ENCODE measurements around the gene SLC46A1. TPM values are rescaled to one million over a fixed set of nuclear protein-coding genes. Genes with fewer than 3 reads are reported as not detected.

Gene SLC46A1
- polyA plus RNA-seq, 1 donor (not counting 4 experiments of a cell fraction or from before 2014, with no cell fraction given): 1.9 TPM

DNA sequence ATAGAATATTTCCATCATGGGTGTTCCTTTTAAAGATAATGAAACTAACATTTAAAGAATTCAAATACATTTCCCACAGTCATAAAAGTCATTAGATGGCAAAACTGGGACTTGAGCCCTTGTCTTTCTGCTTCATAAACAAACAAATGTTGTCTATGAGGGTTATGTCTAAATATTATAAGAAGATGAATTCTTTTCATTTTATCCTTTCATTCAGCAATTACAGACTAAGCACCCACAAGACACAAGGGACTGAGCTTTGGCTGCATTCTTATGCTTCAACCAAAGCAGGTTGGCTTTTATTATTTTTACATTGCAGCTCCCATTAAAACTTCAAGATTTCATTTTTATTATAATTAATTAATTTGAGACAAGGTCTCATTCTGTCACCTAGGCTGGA, 19.6 kb downstream of the SLC46A1 start:
- Histone ChIP-seq H3K4me1 (ENCODE audit: control insufficient read depth, extremely low read depth, insufficient read depth, low read length) (peaks cover 11% of the 10 kb centered on the region), H3K36me3 (ENCODE audit: control insufficient read depth in 2 of 2, extremely low read depth in 1 of 2, insufficient read depth in 2 of 2, low read length in 2 of 2) (no peaks in the 10 kb centered on the region), H3K4me2 (ENCODE audit: control insufficient read depth, extremely low read depth, insufficient read depth, low read depth, low read length) (no peak overlapping the region), H3K4me3 (ENCODE audit: control insufficient read depth in 2 of 3, extremely low read depth in 1 of 3, insufficient read depth in 2 of 3, low read depth in 1 of 3, low read length in 3 of 3) (no peak overlapping the region), H3K9me1 (ENCODE audit: control insufficient read depth, extremely low read depth, insufficient read depth, low read length) (no peaks in the 10 kb centered on the region), H3K79me2 (ENCODE audit: control insufficient read depth, insufficient read depth, low read length) (no peaks in the 10 kb centered on the region), H3K27ac (ENCODE audit: control insufficient read depth, insufficient read depth, low read length) (no peak overlapping the region), H3K27me3 (ENCODE audit: control insufficient read depth, extremely low read depth, insufficient read depth, low read length) (peaks cover 32% of the 10 kb centered on the region), H2AFZ (ENCODE audit: control insufficient read depth, low read length) (no peak overlapping the region), H3K9ac (ENCODE audit: control insufficient read depth, extremely low read depth, insufficient read depth, low read length) (no peak overlapping the region), H4K20me1 (ENCODE audit: control insufficient read depth, extremely low read depth, insufficient read depth, low read length) (no peaks in the 10 kb centered on the region), H3K9me3 (ENCODE audit: control insufficient read depth, low read depth, low read length) (no peaks in the 10 kb centered on the region)
- TF ChIP-seq EZH2 (IDR thresholded peaks at IDR 0.05; ENCODE audit: low read length): no peak
- TF ChIP-seq, protein P1, sequence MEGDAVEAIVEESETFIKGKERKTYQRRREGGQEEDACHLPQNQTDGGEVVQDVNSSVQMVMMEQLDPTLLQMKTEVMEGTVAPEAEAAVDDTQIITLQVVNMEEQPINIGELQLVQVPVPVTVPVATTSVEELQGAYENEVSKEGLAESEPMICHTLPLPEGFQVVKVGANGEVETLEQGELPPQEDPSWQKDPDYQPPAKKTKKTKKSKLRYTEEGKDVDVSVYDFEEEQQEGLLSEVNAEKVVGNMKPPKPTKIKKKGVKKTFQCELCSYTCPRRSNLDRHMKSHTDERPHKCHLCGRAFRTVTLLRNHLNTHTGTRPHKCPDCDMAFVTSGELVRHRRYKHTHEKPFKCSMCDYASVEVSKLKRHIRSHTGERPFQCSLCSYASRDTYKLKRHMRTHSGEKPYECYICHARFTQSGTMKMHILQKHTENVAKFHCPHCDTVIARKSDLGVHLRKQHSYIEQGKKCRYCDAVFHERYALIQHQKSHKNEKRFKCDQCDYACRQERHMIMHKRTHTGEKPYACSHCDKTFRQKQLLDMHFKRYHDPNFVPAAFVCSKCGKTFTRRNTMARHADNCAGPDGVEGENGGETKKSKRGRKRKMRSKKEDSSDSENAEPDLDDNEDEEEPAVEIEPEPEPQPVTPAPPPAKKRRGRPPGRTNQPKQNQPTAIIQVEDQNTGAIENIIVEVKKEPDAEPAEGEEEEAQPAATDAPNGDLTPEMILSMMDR (optimal IDR thresholded peaks at IDR 0.05 in 1 of 3, IDR thresholded peaks at IDR 0.05 in 1 of 3, conservative IDR thresholded peaks at IDR 0.05 in 1 of 3; ENCODE audit: extremely low read depth in 1 of 3, insufficient read depth in 2 of 3, low read length in 3 of 3): no peak
- dilution Hi-C loops (cut with MboI; ENCODE audit: extremely low pct_ligation_motif_present, low sequenced_read_pairs): no loop called here
- FAIRE-seq (no peak), DNase-seq (ENCODE audit: low read depth, low spot score) (no peak)

DNA sequence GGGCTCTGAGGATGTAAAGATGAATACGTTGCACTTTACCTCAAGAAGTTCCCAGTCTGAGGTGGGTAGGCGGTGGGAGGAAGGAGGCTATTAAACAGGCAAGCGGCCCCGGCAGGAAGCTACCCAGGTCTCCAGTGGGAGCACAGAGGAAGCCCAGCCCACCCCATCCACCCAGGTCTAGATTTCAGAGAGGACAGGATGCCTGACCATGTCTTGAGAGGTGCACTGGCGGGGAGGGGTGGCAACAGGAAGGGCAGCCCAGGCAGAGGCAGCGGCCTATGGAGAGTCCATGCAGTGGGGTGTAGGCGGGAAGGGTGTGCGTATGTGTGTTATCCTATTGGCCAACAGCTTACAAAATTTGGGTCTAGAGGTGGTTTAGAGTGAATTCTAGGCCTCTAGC, 20.6 kb downstream of the SLC46A1 start:
- DNase-seq (ENCODE audit: low read depth, low spot score) (no peak), FAIRE-seq (no peak)
- H3K4me3 ChIP-seq (ENCODE audit: control insufficient read depth in 2 of 3, extremely low read depth in 1 of 3, insufficient read depth in 2 of 3, low read depth in 1 of 3, low read length in 3 of 3): no peak overlapping the region
- dilution Hi-C loops (cut with MboI; ENCODE audit: extremely low pct_ligation_motif_present, low sequenced_read_pairs): no loop called here
- no peaks in the 10 kb centered on the region for H3K9me3 ChIP-seq (ENCODE audit: control insufficient read depth, low read depth, low read length)
- H3K27ac ChIP-seq (ENCODE audit: control insufficient read depth, insufficient read depth, low read length): no peak overlapping the region
- no peaks in the 10 kb centered on the region for H3K36me3 ChIP-seq (ENCODE audit: control insufficient read depth in 2 of 2, extremely low read depth in 1 of 2, insufficient read depth in 2 of 2, low read length in 2 of 2)
- peaks cover 21% of the 10 kb centered on the region for H3K4me1 ChIP-seq (ENCODE audit: control insufficient read depth, extremely low read depth, insufficient read depth, low read length)
- peaks cover 36% of the 10 kb centered on the region for H3K27me3 ChIP-seq (ENCODE audit: control insufficient read depth, extremely low read depth, insufficient read depth, low read length)
- H3K4me2 ChIP-seq (ENCODE audit: control insufficient read depth, extremely low read depth, insufficient read depth, low read depth, low read length): no peak overlapping the region
- no peaks in the 10 kb centered on the region for H3K79me2 ChIP-seq (ENCODE audit: control insufficient read depth, insufficient read depth, low read length)
- no peak overlapping the region for H2AFZ ChIP-seq (ENCODE audit: control insufficient read depth, low read length)
- H4K20me1 ChIP-seq (ENCODE audit: control insufficient read depth, extremely low read depth, insufficient read depth, low read length): no peaks in the 10 kb centered on the region
- no peak overlapping the region for H3K9ac ChIP-seq (ENCODE audit: control insufficient read depth, extremely low read depth, insufficient read depth, low read length)
- no peaks in the 10 kb centered on the region for H3K9me1 ChIP-seq (ENCODE audit: control insufficient read depth, extremely low read depth, insufficient read depth, low read length)
- TF ChIP-seq, protein P1 (optimal IDR thresholded peaks at IDR 0.05 in 1 of 3, IDR thresholded peaks at IDR 0.05 in 1 of 3, conservative IDR thresholded peaks at IDR 0.05 in 1 of 3; ENCODE audit: extremely low read depth in 1 of 3, insufficient read depth in 2 of 3, low read length in 3 of 3): no peak
- no peak for TF ChIP-seq EZH2 (IDR thresholded peaks at IDR 0.05; ENCODE audit: low read length)
